Chondrocyte (in vitro differentiated cells): ENCODE data around the gene ALPK3. TPM values are rescaled to one million over a fixed set of nuclear protein-coding genes. Genes with fewer than 3 reads are reported as not detected.

Source experiments
- DNase-seq: peaks from one replicate; pipeline ENCODE4 v3.0.0; 2021; ENCODE audit warnings: mixed read lengths, low spot score
- H3K27ac Mint-ChIP-seq: one replicate; pipeline ENCODE4 v1.8.0; 2021; ENCODE audit warnings: mild to moderate bottlenecking, moderate library complexity, mixed read lengths; ENCODE audit not compliant: unreplicated experiment
- H3K27me3 Mint-ChIP-seq: 2 replicates; pipeline ENCODE4 v1.8.0; 2021; ENCODE audit warnings: low read depth, mixed read lengths
- H3K36me3 Mint-ChIP-seq: 2 replicates; pipeline ENCODE4 v1.8.0; 2021; ENCODE audit warnings: low read depth, mixed read lengths
- H3K4me1 Mint-ChIP-seq: 2 replicates; pipeline ENCODE4 v1.8.0; 2021; ENCODE audit warnings: low read depth, mild to moderate bottlenecking, mixed read lengths
- H3K4me3 Mint-ChIP-seq: one replicate; pipeline ENCODE4 v1.8.0; 2021; ENCODE audit warnings: mild to moderate bottlenecking, moderate library complexity, mixed read lengths; ENCODE audit not compliant: unreplicated experiment
- H3K9me3 Mint-ChIP-seq: 2 replicates; pipeline ENCODE4 v1.8.0; 2021; ENCODE audit warnings: low read depth, mixed read lengths
- CTCF ChIP-seq: fragments of 200-600 bp; sonication (generic); IDR thresholded peaks from 2 replicates; pipeline ENCODE4 v1.5.0; 2021; ENCODE audit warnings: antibody characterized with exemption, mild to moderate bottlenecking, moderate library complexity
- total RNA-seq: library from RNA; stranded (reverse); gene quantifications from 3 replicates; pipeline ENCODE4 v1.2.1, GENCODE V29; 2021

The ALPK3 gene
- total RNA-seq, 1 donor from 2014 or later: 6.4 TPM

GRCh38 chr15:84917452-84917851 is 100.3 kb downstream of the ALPK3 start:
- Mint-ChIP-seq H3K4me3 (no peak overlapping the region), H3K27me3 (no peaks in the 10 kb centered on the region), H3K4me1 (peaks cover 46% of the 10 kb centered on the region), H3K27ac (no peak overlapping the region), H3K36me3 (no peaks in the 10 kb centered on the region), H3K9me3 (no peaks in the 10 kb centered on the region)
- TF ChIP-seq CTCF: no peak
- no peak for DNase-seq

- Mint-ChIP-seq H3K27me3 (no peaks in the 10 kb centered on the region), H3K36me3 (no peaks in the 10 kb centered on the region), H3K9me3 (no peaks in the 10 kb centered on the region), H3K4me1 (peaks cover 36% of the 10 kb centered on the region), H3K4me3 (no peak overlapping the region), H3K27ac (peak overlapping the region; percentile 46)
- no peak for TF ChIP-seq CTCF
- no peak for DNase-seq
Measured at GRCh38 chr15:84919106-84919667, 102.0 kb downstream of the ALPK3 start.

- Mint-ChIP-seq H3K27ac (no peak overlapping the region), H3K4me3 (no peak overlapping the region), H3K36me3 (no peaks in the 10 kb centered on the region), H3K9me3 (no peaks in the 10 kb centered on the region), H3K27me3 (no peaks in the 10 kb centered on the region), H3K4me1 (peaks cover 24% of the 10 kb centered on the region)
- no peak for DNase-seq
- TF ChIP-seq CTCF: no peak
Measured at GRCh38 chr15:84921121-84921520, 104.0 kb downstream of the ALPK3 start.

- Mint-ChIP-seq H3K4me1 (peaks cover 24% of the 10 kb centered on the region), H3K36me3 (no peaks in the 10 kb centered on the region), H3K4me3 (no peak overlapping the region), H3K27me3 (no peaks in the 10 kb centered on the region), H3K9me3 (no peaks in the 10 kb centered on the region), H3K27ac (no peak overlapping the region)
- DNase-seq: no peak
- no peak for TF ChIP-seq CTCF
Measured at GRCh38 chr15:84922530-84922929, 105.4 kb downstream of the ALPK3 start.

Other genes starting within 250 kb of the ALPK3 start
- gene ZSCAN2, start 216.3 kb upstream of the ALPK3 start, total RNA-seq: 8.8 to 11.9 TPM (median 10.5 TPM) in 3 replicates
- gene WDR73, start 163.1 kb upstream of the ALPK3 start, total RNA-seq: 13.6 to 21.9 TPM (median 17.0 TPM) in 3 replicates
- gene NMB, start 159.2 kb upstream of the ALPK3 start, total RNA-seq: 5.7 to 8.5 TPM (median 7.8 TPM) in 3 replicates
- 175 to 198 TPM (median 195 TPM) in 3 replicates for gene SEC11A, start 101.2 kb upstream of the ALPK3 start, total RNA-seq
- 30.6 to 31.5 TPM (median 30.6 TPM) in 3 replicates for gene ZNF592, start 68.8 kb upstream of the ALPK3 start, total RNA-seq
- gene SLC28A1, start 67.3 kb downstream of the ALPK3 start, total RNA-seq: not detected in 3 replicates
- gene PDE8A, start 164.5 kb downstream of the ALPK3 start, total RNA-seq: 21.1 to 23.8 TPM (median 22.7 TPM) in 3 replicates